BE2C (cell line): Measurements from ENCODE around the gene JPT1.

Experiments
- DNase-seq: peaks from one replicate; pipeline ENCODE4 v3.0.0-alpha.2; 2020
- H3K27me3 ChIP-seq: fragments of 250-450 bp; sonication (Bioruptor Pico); 2 replicates; pipeline ENCODE4 v1.5.1; 2020; ENCODE audit warnings: mild to moderate bottlenecking
- H3K36me3 ChIP-seq: fragments of 250-450 bp; sonication (Bioruptor Pico); 2 replicates; pipeline ENCODE4 v1.5.1; 2020; ENCODE audit warnings: mild to moderate bottlenecking
- H3K4me1 ChIP-seq: fragments of 250-450 bp; sonication (Bioruptor Pico); 2 replicates; pipeline ENCODE4 v1.5.1; 2020
- H3K4me3 ChIP-seq: 2 replicates; pipeline ENCODE4 v1.5.1; 2011; ENCODE audit warnings: low read depth, low read length
- H3K9me3 ChIP-seq: fragments of 250-450 bp; sonication (Bioruptor Pico); 2 replicates; pipeline ENCODE4 v1.5.1; 2020
- TF ChIP-seq, protein P1 (sequence below): IDR thresholded peaks from 2 replicates; pipeline ENCODE4 v1.5.1; 2012; ENCODE audit warnings: mild to moderate bottlenecking, low read depth, low read length

The JPT1 gene

DNA sequence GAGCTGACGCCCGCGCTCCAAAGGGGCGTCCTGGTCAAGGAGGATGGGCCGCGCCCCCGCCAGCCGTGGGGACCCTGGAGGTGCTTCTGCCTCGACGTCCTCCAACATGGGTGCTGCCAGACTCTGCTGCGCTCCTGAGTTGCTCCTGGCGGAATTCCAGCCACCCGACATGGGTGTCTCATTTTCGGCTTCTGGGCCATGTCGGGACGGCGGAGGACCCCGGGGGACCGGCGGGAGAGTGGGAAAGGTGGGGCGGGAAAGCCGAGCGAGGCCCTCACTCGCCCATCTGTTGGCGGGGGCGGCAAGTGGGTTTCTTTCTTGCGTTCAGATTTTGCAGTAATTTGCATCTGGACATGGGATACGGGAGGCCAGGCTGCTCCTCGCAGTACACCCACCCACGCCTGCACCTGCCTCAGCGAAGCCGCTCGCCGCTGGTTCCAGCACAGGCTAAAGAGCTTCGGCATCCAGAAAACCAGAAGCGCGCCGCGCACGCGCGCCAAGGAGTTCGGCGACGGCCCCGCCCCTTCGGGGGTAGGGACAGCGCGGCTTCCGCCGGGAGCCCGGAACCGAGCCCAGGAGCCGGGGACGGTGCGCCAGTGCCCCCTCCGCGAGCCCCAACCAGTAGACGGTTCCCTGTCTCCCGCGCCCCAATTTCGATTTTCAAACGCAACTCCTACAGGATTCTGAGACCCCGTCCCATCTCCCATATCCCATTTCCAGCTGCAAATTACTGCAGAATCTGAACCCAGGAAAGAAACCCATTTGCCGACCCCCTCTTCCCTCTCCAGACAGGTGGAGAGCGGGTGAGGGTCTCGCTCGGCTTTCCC is 44.7 kb downstream of the JPT1 start, which contains the start of gene ARMC7:
Gene ARMC7 (plus strand): TSS at position 563 of the 827 bp plus-strand sequence. CDS start 320 bp downstream, outside the sequence.
- H3K9me3 ChIP-seq: no peaks in the 10 kb centered on the region
- peak within 1 kb of the TSS; percentile 87 for H3K4me3 ChIP-seq
- peak; percentile 94 for DNase-seq
- TF ChIP-seq, protein P1, sequence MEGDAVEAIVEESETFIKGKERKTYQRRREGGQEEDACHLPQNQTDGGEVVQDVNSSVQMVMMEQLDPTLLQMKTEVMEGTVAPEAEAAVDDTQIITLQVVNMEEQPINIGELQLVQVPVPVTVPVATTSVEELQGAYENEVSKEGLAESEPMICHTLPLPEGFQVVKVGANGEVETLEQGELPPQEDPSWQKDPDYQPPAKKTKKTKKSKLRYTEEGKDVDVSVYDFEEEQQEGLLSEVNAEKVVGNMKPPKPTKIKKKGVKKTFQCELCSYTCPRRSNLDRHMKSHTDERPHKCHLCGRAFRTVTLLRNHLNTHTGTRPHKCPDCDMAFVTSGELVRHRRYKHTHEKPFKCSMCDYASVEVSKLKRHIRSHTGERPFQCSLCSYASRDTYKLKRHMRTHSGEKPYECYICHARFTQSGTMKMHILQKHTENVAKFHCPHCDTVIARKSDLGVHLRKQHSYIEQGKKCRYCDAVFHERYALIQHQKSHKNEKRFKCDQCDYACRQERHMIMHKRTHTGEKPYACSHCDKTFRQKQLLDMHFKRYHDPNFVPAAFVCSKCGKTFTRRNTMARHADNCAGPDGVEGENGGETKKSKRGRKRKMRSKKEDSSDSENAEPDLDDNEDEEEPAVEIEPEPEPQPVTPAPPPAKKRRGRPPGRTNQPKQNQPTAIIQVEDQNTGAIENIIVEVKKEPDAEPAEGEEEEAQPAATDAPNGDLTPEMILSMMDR: no peak
- no peaks in the 10 kb centered on the region for H3K36me3 ChIP-seq
- no peaks in the 10 kb centered on the region for H3K27me3 ChIP-seq
- no peaks in the 10 kb centered on the region for H3K4me1 ChIP-seq

DNA sequence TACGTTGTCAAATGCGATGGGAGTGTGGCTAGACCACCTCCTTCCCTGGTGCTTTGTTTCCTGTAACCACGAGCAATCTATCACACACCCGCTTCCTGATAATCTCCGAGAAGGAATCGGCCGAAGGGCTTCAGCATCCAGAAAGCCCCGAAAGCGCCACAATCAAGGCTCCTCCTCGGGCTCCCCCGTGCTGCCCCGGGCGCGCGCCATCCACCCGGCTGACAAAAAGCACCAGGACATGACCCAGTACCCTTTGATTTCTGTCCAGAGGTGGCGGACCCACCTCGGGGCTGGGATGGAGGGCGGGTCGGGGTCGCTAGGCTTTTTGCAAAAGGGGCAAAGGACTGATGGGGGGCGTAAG is 45.3 kb downstream of the JPT1 start:
- TF ChIP-seq, protein P1: no peak
- no peaks in the 10 kb centered on the region for H3K27me3 ChIP-seq
- H3K4me3 ChIP-seq: peak overlapping the region; percentile 87

DNA sequence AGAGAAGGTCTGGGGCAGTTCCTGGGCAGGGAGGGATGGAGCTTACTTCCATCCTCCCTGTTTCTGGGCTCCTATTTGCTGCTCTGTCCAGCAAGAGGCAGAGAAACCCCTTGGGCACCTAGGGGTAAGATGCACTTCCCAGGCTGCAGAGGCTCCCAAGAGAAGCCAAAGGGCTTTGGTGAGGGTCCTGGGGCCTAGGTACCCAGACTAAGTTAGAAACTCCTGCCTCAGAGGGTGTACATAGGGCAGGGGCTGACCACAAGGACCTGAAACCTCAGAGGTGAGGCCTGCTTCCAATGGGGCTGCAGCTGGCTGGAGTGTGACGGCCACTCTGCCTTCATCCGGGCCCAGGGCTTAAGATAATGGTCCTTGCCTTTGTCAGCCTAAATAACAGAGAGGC is 46.1 kb downstream of the JPT1 start:
- TF ChIP-seq, protein P1: no peak

More for the DNA sequence above, 45.3 kb downstream of the JPT1 start:
- no peak for DNase-seq
- Histone ChIP-seq H3K36me3 (no peaks in the 10 kb centered on the region), H3K4me1 (no peaks in the 10 kb centered on the region), H3K9me3 (no peaks in the 10 kb centered on the region)

DNA sequence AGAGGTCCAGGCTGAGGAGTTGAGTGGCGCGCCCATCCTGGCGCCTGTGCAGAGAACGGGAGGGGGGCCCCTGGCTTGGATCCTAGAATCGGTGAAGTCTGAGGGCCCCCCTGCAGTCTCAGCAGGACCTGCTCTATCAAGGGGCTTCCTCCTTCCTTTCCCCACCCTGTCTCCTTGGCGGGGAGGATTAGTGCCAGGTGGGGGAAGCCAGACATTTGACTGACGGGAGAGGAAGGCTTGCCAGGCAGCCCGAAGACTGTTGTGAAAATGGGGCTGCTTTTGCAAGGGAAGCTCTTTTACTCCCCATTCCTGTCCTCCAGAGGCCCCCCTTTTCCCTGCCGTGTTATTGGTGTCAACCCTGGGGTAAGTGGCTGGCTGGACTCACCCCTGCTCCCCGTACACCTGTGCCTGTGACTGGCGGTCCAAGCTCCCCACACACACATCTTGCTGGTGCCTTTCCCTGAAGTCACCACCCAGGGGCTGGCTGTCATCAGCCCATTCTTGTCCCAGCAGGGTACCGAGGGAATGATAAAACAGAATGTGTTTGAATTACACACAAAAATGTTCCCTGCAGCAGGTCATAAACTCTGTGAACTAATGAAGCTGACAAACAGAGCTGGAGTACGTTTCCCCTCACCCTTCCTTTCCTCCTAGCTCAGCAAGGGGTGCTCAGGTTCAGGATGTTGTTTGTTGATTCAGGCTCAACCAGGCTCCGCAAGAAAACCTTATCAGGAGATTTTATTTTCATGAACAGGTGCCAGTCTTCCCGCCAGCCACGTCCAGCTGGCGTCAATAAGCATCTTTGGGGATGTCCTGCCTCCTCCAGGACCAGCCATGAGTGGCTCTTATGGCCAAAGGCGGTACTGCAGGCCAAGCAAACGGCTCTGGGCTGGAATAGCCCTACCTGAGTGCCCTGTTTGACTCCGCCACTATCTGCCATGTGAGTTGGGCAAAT is 48.9 kb downstream of the JPT1 start:
- TF ChIP-seq, protein P1: peak; percentile 80
- Histone ChIP-seq H3K9me3 (no peaks in the 10 kb centered on the region), H3K27me3 (no peaks in the 10 kb centered on the region), H3K4me1 (no peaks in the 10 kb centered on the region), H3K36me3 (no peaks in the 10 kb centered on the region), H3K4me3 (no peak overlapping the region)
- DNase-seq: peak; percentile 76

More for the DNA sequence above, 46.1 kb downstream of the JPT1 start:
- no peaks in the 10 kb centered on the region for H3K9me3 ChIP-seq
- DNase-seq: no peak
- no peaks in the 10 kb centered on the region for H3K27me3 ChIP-seq
- H3K36me3 ChIP-seq: no peaks in the 10 kb centered on the region
- no peaks in the 10 kb centered on the region for H3K4me1 ChIP-seq
- no peak overlapping the region for H3K4me3 ChIP-seq

DNA sequence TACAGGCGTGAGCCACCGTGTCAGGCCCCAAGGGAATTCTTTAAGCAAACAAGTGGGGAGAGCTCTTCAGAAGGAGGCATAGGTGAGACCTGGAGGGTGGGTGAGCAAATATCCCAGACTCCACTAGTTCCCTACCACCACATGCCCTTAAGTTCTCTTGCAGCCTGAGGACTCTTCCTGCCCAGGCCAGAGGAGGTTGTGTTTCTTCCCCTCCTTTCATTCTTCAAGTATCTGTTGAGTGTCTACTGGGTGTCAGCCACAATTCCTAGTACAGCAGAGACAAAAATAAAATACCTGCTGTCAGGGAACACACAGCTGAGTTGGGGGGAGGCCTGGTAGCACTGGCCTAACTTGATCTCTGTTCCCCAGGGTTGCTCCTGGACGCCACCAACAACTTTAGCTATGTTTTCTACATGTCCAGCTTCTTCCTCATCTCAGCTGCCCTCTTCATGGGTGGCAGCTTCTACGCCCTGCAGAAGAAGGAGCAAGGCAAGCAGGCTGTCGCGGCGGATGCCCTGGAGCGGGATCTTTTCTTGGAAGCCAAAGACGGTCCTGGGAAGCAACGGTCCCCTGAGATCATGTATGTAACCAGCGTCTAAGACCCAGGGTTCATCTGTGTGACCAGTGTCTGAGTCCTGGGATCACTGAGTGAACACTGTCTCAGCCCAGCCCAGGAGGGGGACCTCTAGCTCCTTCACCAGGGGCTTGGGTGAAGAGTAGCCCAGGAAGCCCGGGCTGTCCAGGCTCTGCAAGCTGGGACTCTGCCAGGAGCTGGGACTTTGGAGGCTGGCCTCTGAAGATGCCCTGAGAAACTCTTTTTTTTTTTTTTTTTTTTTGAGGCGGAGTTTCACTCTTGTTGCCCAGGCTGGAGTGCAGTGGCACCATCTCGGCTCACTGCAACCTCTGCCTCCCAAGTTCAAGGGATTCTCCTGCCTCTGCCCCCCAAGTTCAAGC is 50.4 kb downstream of the JPT1 start:
- no peak overlapping the region for H3K4me3 ChIP-seq
- H3K9me3 ChIP-seq: no peaks in the 10 kb centered on the region
- H3K27me3 ChIP-seq: no peaks in the 10 kb centered on the region
- no peaks in the 10 kb centered on the region for H3K36me3 ChIP-seq
- TF ChIP-seq, protein P1: no peak
- DNase-seq: no peak
- H3K4me1 ChIP-seq: no peaks in the 10 kb centered on the region
